T-cell (primary cell): ENCODE measurements around the gene TYSND1. TPM values are rescaled to one million over a fixed set of nuclear protein-coding genes. Genes with fewer than 3 reads are reported as not detected.

Source experiments
- ATAC-seq, 4 experiments: fragments of 200-7000 bp in 3 of 4; fragments of 150-1000 bp in 1 of 4; cut with Tn5 transposase; replicated peaks in 1 of 4; 1 replicate in 3 of 4; 2 replicates in 1 of 4; pipeline ENCODE4 v1.10.0; 2021; ENCODE audit warnings: moderate library complexity in 3 of 4, mild to moderate bottlenecking in 2 of 4, moderate number of reproducible peaks in 1 of 4
- CTCF ChIA-PET, 2 donors: fragments of 300-600 bp; sonication (Branson Sonifier 250); formaldehyde crosslinking; loops; one replicate each; lab custom pipeline; 2022; ENCODE audit warnings: antibody characterized with exemption in 2 of 2; lab: Charles Lee
- POLR2A ChIA-PET, 2 donors: fragments of 300-600 bp; sonication (Branson Sonifier 250); formaldehyde crosslinking; loops; one replicate each; lab custom pipeline; 2022; ENCODE audit warnings: antibody characterized with exemption in 2 of 2; lab: Charles Lee
- DNase-seq, 35 experiments: peaks; one replicate each; pipeline versions ENCODE4 v3.0.0 to v3.0.0-alpha.2; 2013 to 2023
- H3K27ac ChIP-seq: one replicate; pipeline ENCODE4 v1.5.1; 2013; ENCODE audit warnings: low read length
- H3K27me3 ChIP-seq, 2 experiments: replicated peaks in 1 of 2; 1 replicate in 1 of 2; 2 replicates in 1 of 2; pipeline versions ENCODE4 v1.6.1 to v1.7.0; 2013; ENCODE audit warnings: low read length in 1 of 2, mixed read lengths in 1 of 2; ENCODE audit not compliant: control insufficient read depth in 2 of 2, insufficient read depth in 2 of 2; ENCODE audit errors: extremely low read depth in 1 of 2
- H3K36me3 ChIP-seq, 2 donors: 1 replicate in 1 of 2; 2 replicates in 1 of 2; pipeline versions ENCODE4 v1.6.1 to v1.7.0; 2013; ENCODE audit warnings: low read length in 1 of 2; ENCODE audit not compliant: control insufficient read depth in 2 of 2, insufficient read depth in 1 of 2; ENCODE audit errors: extremely low read depth in 1 of 2
- H3K4me1 ChIP-seq, 2 experiments: 1 replicate in 1 of 2; 2 replicates in 1 of 2; pipeline versions ENCODE4 v1.6.1 to v1.7.0; 2013; ENCODE audit warnings: low read length in 2 of 2, mixed read lengths in 1 of 2; ENCODE audit not compliant: insufficient read depth in 2 of 2, control insufficient read depth in 1 of 2; ENCODE audit errors: extremely low read depth in 1 of 2
- H3K4me3 ChIP-seq, 2 donors: 1 replicate in 1 of 2; 2 replicates in 1 of 2; pipeline versions ENCODE4 v1.5.1 to v1.7.0; 2013; ENCODE audit warnings: mild to moderate bottlenecking in 2 of 2, low read length in 1 of 2, moderate library complexity in 1 of 2; ENCODE audit not compliant: control insufficient read depth in 1 of 2; ENCODE audit errors: extremely low read depth in 1 of 2
- H3K9me3 ChIP-seq: 2 replicates; pipeline ENCODE4 v1.7.0; 2013
- H3K27ac Mint-ChIP-seq, 2 donors: one replicate each; pipeline ENCODE4 v1.8.0; 2020 to 2021; ENCODE audit warnings: mild to moderate bottlenecking in 2 of 2, mixed read lengths in 2 of 2
- H3K27me3 Mint-ChIP-seq, 2 donors: one replicate each; pipeline ENCODE4 v1.8.0; 2021 to 2022; ENCODE audit warnings: mixed read lengths in 2 of 2
- H3K36me3 Mint-ChIP-seq: one replicate; pipeline ENCODE4 v1.8.0; 2021; ENCODE audit warnings: mixed read lengths
- H3K4me1 Mint-ChIP-seq, 3 donors: one replicate each; pipeline ENCODE4 v1.8.0; 2020 to 2022; ENCODE audit warnings: mixed read lengths in 3 of 3, mild to moderate bottlenecking in 1 of 3
- H3K4me3 Mint-ChIP-seq, 3 donors: one replicate each; pipeline ENCODE4 v1.8.0; 2020 to 2022; ENCODE audit warnings: mild to moderate bottlenecking in 3 of 3, mixed read lengths in 3 of 3, moderate library complexity in 3 of 3
- H3K9me3 Mint-ChIP-seq, 3 donors: one replicate each; pipeline ENCODE4 v1.8.0; 2020 to 2022; ENCODE audit warnings: mixed read lengths in 3 of 3
- WGBS: methylation state at CpG from one replicate; pipeline ENCODE4 v1.1.5; 2013; ENCODE audit warnings: missing lambda C conversion rate; ENCODE audit not compliant: insufficient coverage; 5-methylcytosine and 5-hydroxymethylcytosine counted together
- total RNA-seq, 35 experiments: library from RNA in 6 of 35; stranded (reverse) in 6 of 35; fragments of 120-200 nt in 1 of 35; gene quantifications; one replicate each; pipeline versions ENCODE4 v1.2.1 to v1.2.4 and lab custom pipeline; 2013 to 2026

TYSND1 gene
- total RNA-seq, 5 donors from 2014 or later (not counting 1 experiment from before 2014, with no cell fraction given): 18.3 to 41.0 (median 38.7) TPM

GRCh38 chr10:70137927-70138883 lies 8.3 kb downstream of the TYSND1 start:
- Histone ChIP-seq H3K36me3 (peaks cover 12 to 17% of the 10 kb centered on the region in 2 donors), H3K4me1 (peaks cover 0 to 9% of the 10 kb centered on the region in 2 experiments), H3K9me3 (no peaks in the 10 kb centered on the region), H3K4me3 (no peak overlapping the region), H3K27ac (no peak overlapping the region), H3K27me3 (no peaks in the 10 kb centered on the region)
- Mint-ChIP-seq H3K4me1 (peaks cover 16 to 28% (median 21%) of the 10 kb centered on the region in 3 donors), H3K4me3 (no peak overlapping the region), H3K27me3 (no peaks in the 10 kb centered on the region), H3K36me3 (peaks cover 9% of the 10 kb centered on the region), H3K9me3 (no peaks in the 10 kb centered on the region), H3K27ac (peak overlapping the region in 1 of 2 donors; percentile 36)
- ATAC-seq (no peak), DNase-seq (no peak)
- POLR2A ChIA-PET: interaction anchor here (0.6 kb wide), 2 partner anchors 12 to 583 kb away, joined by 3 to 7 read pairs; no protein-coding TSS in a partner anchor
- WGBS: 88% methylated on average over 7 of the region's 14 CpGs
- CTCF ChIA-PET: interaction anchor here (0.5 to 4.0 kb wide), 4 partner anchors 17 to 849 kb away, joined by 3 to 10 read pairs (median 4); no protein-coding TSS in a partner anchor

- DNase-seq (peak in 1 of 35 experiments; percentile 4), ATAC-seq (no peak)
- WGBS: no CpG with 5 or more reads among the region's 9 CpGs
- Histone ChIP-seq H3K27ac (no peak overlapping the region), H3K9me3 (no peaks in the 10 kb centered on the region), H3K4me1 (peaks cover 0 to 13% of the 10 kb centered on the region in 2 experiments), H3K36me3 (peaks cover 12 to 17% of the 10 kb centered on the region in 2 donors), H3K4me3 (no peak overlapping the region), H3K27me3 (peaks cover 0 to 7% of the 10 kb centered on the region in 2 experiments)
- POLR2A ChIA-PET: no interaction called here
- Mint-ChIP-seq H3K27ac (no peak overlapping the region), H3K4me3 (no peak overlapping the region), H3K36me3 (peaks cover 9% of the 10 kb centered on the region), H3K4me1 (peaks cover 17 to 29% (median 22%) of the 10 kb centered on the region in 3 donors), H3K27me3 (no peaks in the 10 kb centered on the region), H3K9me3 (no peaks in the 10 kb centered on the region)
- CTCF ChIA-PET: interaction anchor here in 1 of 2 donors (4.0 kb wide), 1 partner anchor 21 kb away, joined by 10 read pairs; no protein-coding TSS in a partner anchor
These were observed 9.4 kb downstream of the TYSND1 start for GRCh38 chr10:70137135-70137534.

GRCh38 chr10:70135684-70136083 lies 10.8 kb downstream of the TYSND1 start:
- no peaks in the 10 kb centered on the region for H3K27me3 Mint-ChIP-seq
- peaks cover 9% of the 10 kb centered on the region for H3K36me3 Mint-ChIP-seq
- Histone ChIP-seq H3K4me3 (no peak overlapping the region), H3K36me3 (peaks cover 12 to 17% of the 10 kb centered on the region in 2 donors), H3K27ac (no peak overlapping the region), H3K9me3 (no peaks in the 10 kb centered on the region), H3K27me3 (peaks cover 0 to 12% of the 10 kb centered on the region in 2 experiments), H3K4me1 (peaks cover 0 to 23% of the 10 kb centered on the region in 2 experiments)
- no peak overlapping the region for H3K4me3 Mint-ChIP-seq
- H3K9me3 Mint-ChIP-seq: no peaks in the 10 kb centered on the region
- no peak for ATAC-seq
- 83% methylated on average over 4 of the region's 7 CpGs for WGBS
- ChIA-PET CTCF (interaction anchor here (1.3 to 4.0 kb wide), 2 partner anchors 11 to 20 kb away, joined by 5 to 10 read pairs; partner anchors contain the start of gene TYSND1 (in 1 of the 2)), POLR2A (interaction anchor here in 1 of 2 donors (1.2 kb wide), 1 partner anchor 15 kb away, joined by 4 read pairs; no protein-coding TSS in a partner anchor)
- DNase-seq: peak in 1 of 35 experiments; percentile 6
- peaks cover 26 to 36% (median 26%) of the 10 kb centered on the region in 3 donors for H3K4me1 Mint-ChIP-seq
- no peak overlapping the region for H3K27ac Mint-ChIP-seq

- ChIA-PET CTCF (interaction anchor here (1.3 to 4.0 kb wide), 2 partner anchors 11 to 19 kb away, joined by 5 to 10 read pairs; partner anchors contain the start of gene TYSND1 (in 1 of the 2)), POLR2A (interaction anchor here (0.6 to 1.2 kb wide), 2 partner anchors 16 to 22 kb away, joined by 4 to 9 read pairs; no protein-coding TSS in a partner anchor)
- Mint-ChIP-seq H3K27ac (no peak overlapping the region), H3K36me3 (peaks cover 12% of the 10 kb centered on the region), H3K4me3 (no peak overlapping the region), H3K27me3 (no peaks in the 10 kb centered on the region), H3K4me1 (peaks cover 26 to 33% (median 27%) of the 10 kb centered on the region in 3 donors), H3K9me3 (no peaks in the 10 kb centered on the region)
- DNase-seq (peak in 1 of 35 experiments; percentile 10), ATAC-seq (no peak)
- WGBS: 100% methylated on average over 1 of the region's 3 CpGs
- H3K27ac ChIP-seq: no peak overlapping the region
- peaks cover 12% of the 10 kb centered on the region in 2 donors for H3K36me3 ChIP-seq
- no peaks in the 10 kb centered on the region for H3K9me3 ChIP-seq
- H3K4me1 ChIP-seq: peaks cover 0 to 23% of the 10 kb centered on the region in 2 experiments
- no peak overlapping the region for H3K4me3 ChIP-seq
- H3K27me3 ChIP-seq: peaks cover 0 to 12% of the 10 kb centered on the region in 2 experiments
These were observed 11.5 kb downstream of the TYSND1 start for GRCh38 chr10:70135046-70135445.

GRCh38 chr10:70132098-70133029 lies 14.1 kb downstream of the TYSND1 start, which contains the start of gene AIFM2:
Gene AIFM2 (minus strand): TSS chr10:70132825. CDS start chr10:70124084, 8,741 bp downstream.
- H3K36me3 Mint-ChIP-seq: peaks cover 7% of the 10 kb centered on the region
- no peaks in the 10 kb centered on the region for H3K9me3 ChIP-seq
- no peaks in the 10 kb centered on the region for H3K9me3 Mint-ChIP-seq
- peak within 1 kb of the TSS; percentile 34 for H3K27ac ChIP-seq
- DNase-seq: peak in 32 of 35 experiments; percentile 5 to 59 (median 28)
- H3K4me3 Mint-ChIP-seq: peak within 1 kb of the TSS; percentile 79 to 85 (median 84)
- no peaks in the 10 kb centered on the region for H3K36me3 ChIP-seq
- 6% methylated on average over 65 of the region's 80 CpGs for WGBS
- peak within 1 kb of the TSS; percentile 64 to 67 for H3K4me3 ChIP-seq
- peak; percentile 76 to 88 (median 78) for ATAC-seq
- H3K4me1 ChIP-seq: peaks cover 0 to 19% of the 10 kb centered on the region in 2 experiments
- H3K27me3 Mint-ChIP-seq: no peaks in the 10 kb centered on the region
- H3K4me1 Mint-ChIP-seq: peaks cover 25 to 28% (median 26%) of the 10 kb centered on the region in 3 donors
- CTCF ChIA-PET: interaction anchor here in 1 of 2 donors (1.0 kb wide), 1 partner anchor 18 kb away, joined by 3 read pairs; no protein-coding TSS in a partner anchor
- peaks cover 0 to 12% of the 10 kb centered on the region in 2 experiments for H3K27me3 ChIP-seq
- POLR2A ChIA-PET: interaction anchor here in 1 of 2 donors (0.5 kb wide), 1 partner anchor 228 kb away, joined by 3 read pairs; no protein-coding TSS in a partner anchor
- peak within 1 kb of the TSS; percentile 75 to 80 for H3K27ac Mint-ChIP-seq
